ENCODE data around the gene HOXC4.
"Not testable (repeated sequence)": the region's sequence is repeated elsewhere in the genome, so short reads cannot be mapped to it uniquely, and the experiment has no call there.

HOXC4 gene

DNA sequence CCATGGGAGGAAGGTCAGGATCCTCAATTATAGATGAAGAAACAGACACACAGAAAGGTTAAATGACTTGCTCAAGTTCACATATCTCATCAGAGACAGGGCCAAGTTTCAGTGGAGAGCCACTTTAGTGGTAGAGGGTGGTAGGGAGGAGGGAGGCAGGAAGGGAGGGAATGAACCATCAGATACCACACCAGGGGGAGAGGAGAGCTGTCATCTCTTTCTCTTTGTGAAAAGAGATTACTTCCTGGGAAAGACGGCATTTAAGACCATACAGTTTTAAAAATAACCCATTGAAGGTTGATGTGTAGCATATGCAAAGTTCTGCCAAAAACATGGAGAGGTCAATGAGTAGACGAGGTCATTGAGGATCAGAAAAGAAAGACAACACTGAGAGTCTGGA, 39.3 kb downstream of the HOXC4 start:
- DNase-seq (ENCODE audit: low spot score), result not testable (repeated sequence)

DNA sequence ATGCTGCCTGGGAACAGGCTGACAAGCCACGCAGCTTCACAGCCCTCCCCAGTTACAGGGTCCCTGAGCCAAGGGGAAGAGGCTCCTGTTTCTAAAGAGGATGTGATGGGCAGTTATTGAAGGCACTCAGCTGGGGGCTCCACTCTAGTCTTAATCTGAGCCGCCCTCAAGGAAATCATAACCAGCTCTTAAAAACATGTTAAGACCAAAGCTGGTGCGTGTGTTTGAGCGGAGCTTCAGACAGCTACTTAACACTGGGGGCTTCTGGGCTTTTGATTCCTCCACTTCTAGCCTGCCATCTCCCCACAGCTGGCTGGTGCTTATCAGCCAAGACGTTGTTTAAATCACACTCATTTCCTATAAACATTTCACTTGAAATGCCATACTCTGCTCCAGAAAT, 42.3 kb downstream of the HOXC4 start:
- DNase-seq (ENCODE audit: low spot score), result not testable (repeated sequence)

- DNase-seq (ENCODE audit: low spot score), result not testable (repeated sequence)
Observed at GRCh38 chr12:54098644-54099043, 45.0 kb downstream of the HOXC4 start.

DNA sequence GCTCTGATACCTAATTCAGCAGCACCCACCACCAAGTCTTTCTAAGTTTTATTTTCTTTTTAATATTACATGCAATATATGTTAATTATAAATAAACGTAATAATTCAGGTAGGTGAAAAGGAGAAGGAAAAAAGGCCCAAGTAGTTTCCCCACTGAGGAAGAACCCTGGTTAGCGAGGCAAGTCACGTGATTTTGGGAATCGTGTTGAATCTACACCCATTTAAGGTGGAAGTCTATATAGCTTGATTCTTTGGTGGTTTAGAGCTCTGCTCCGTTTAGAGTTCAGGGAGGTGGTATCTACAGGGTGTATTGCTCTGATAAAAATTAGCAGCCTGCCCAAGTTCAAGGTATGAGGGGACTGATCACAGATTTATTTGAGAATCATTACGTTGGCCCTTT, 47.0 kb downstream of the HOXC4 start:
- DNase-seq (ENCODE audit: low spot score), result not testable (repeated sequence)

DNA sequence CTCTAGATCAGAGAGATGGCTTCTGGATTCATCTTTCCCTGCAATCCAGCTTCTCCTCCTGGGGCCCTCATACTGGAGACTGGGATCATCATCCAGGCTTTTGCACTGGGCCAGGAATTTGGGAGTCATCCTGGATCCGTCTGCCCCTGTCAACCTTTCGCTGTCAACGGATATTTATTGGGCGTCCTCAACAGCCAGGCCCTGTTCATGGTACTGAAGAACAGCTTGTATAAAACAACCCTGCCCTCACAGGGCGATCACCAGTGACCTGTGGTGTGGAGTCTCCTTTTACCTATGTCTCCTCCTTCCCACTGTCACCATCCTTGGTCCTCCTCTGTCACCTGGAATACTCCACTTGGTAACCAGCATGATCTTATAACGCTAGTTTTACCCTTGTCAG, 48.6 kb downstream of the HOXC4 start:
- not testable (repeated sequence) for DNase-seq (ENCODE audit: low spot score)

- DNase-seq (ENCODE audit: low spot score), result not testable (repeated sequence)
Observed at GRCh38 chr12:54103827-54104226, 50.2 kb downstream of the HOXC4 start.

Data from RKO (cell line).